NT2/D1 (cell line): ENCODE results near the gene USP11.
A peak's percentile ranks its signal among the peaks of the same experiment; 100 is the strongest.

ENCODE experiments used
- DNase-seq: peaks from one replicate; pipeline ENCODE4 v3.0.0-alpha.2; 2011; ENCODE audit warnings: low read depth, low spot score
- H3K27me3 ChIP-seq: 2 replicates; pipeline ENCODE4 v1.6.0; 2011; ENCODE audit warnings: mild to moderate bottlenecking; ENCODE audit not compliant: insufficient read length, insufficient read depth
- H3K36me3 ChIP-seq: 2 replicates; pipeline ENCODE4 v1.6.1; 2011; ENCODE audit warnings: mild to moderate bottlenecking, low read length, mixed read lengths; ENCODE audit not compliant: insufficient read depth, insufficient read length
- H3K4me1 ChIP-seq: 2 replicates; pipeline ENCODE4 v1.5.1; 2011; ENCODE audit not compliant: insufficient read depth, insufficient read length
- H3K4me3 ChIP-seq: 2 replicates; pipeline ENCODE4 v1.5.1; 2011; ENCODE audit warnings: low read depth; ENCODE audit not compliant: insufficient read length
- H3K9ac ChIP-seq: 2 replicates; pipeline ENCODE4 v1.6.0; 2011; ENCODE audit warnings: low read depth; ENCODE audit not compliant: insufficient read length
- H3K9me3 ChIP-seq: 2 replicates; pipeline ENCODE4 v1.5.1; 2011; ENCODE audit warnings: mild to moderate bottlenecking, low read length; ENCODE audit not compliant: insufficient read depth
- SUZ12 ChIP-seq: IDR thresholded peaks from 2 replicates; pipeline ENCODE4 v1.6.1; 2011; ENCODE audit not compliant: insufficient read length, insufficient read depth; ENCODE audit errors: extremely low read depth
- YY1 ChIP-seq: IDR thresholded peaks from 2 replicates; pipeline ENCODE4 v1.6.1; 2011; ENCODE audit not compliant: insufficient read length, insufficient read depth
- ZNF274 ChIP-seq: IDR thresholded peaks from 2 replicates; pipeline ENCODE4 v1.6.1; 2011; ENCODE audit warnings: mild to moderate bottlenecking, low read depth, low read length

Gene USP11

DNA sequence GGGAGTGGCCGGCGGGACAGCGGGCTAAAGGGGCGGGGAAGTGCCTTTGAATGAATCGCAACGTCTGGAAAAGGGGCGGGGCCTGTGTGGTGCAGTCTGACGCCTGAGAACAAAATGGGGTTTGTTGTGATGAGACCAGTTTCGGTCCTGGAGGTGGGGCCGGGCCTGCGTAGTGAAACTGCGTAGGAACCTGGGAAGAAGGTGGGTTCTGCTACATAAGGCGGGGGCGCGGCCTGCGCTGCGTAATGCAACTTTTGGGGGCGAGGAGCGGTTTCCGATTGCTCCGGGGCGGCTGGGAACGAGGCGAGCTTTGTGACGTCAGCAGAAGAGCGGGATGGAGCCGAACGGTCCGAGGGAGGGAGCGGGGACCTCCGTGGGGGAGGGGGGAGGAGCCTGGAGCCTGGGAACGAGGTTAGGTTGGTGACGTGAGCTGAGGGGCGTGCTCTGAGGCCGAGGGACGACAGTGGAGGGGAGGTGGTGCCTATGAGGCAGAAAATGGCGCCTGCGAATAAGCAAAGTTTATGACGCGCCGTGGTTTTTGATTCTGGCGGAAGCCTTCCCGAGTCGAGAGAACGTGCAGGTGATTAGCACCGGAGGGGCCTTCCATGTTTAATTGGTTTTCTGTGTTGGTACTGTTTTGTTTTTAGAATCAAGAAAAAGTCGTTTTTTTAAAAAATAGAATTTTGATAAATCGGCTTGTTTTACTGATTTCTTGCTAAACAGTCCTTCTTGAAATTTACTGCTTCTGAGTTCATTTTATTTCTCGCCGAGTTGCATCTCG lies 714 bp downstream of the USP11 start:
- H3K4me1 ChIP-seq, result peaks cover 5% of the 10 kb centered on the region
- H3K9me3 ChIP-seq, result no peaks in the 10 kb centered on the region
- H3K36me3 ChIP-seq, result peaks cover 21% of the 10 kb centered on the region
- no peaks in the 10 kb centered on the region for H3K27me3 ChIP-seq
- peak overlapping the region; percentile 86 for H3K4me3 ChIP-seq
- TF ChIP-seq SUZ12 (no peak), YY1 (peak; percentile 60)
- H3K9ac ChIP-seq, result peak overlapping the region; percentile 94
- peak; percentile 88 for DNase-seq

DNA sequence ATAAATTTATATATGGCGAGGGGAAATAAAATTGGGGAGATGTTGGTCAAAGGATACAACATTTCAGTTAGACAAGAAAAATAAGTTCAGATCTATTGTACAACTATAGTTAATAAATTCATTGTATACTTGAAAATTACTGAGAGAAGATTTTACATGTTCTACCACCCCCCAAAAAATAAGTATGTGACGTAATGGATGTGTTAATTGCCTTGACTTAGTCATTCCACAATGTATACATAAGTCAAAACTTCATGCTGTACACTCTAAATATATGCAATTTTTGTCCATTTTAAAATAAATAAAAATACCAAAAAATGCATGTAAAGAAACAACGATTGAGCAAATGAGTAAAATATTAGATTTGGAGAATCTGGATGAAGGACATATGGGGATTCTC lies 1.8 kb downstream of the USP11 start:
- Histone ChIP-seq H3K4me1 (peaks cover 5% of the 10 kb centered on the region), H3K27me3 (no peaks in the 10 kb centered on the region), H3K9ac (no peak overlapping the region), H3K36me3 (peaks cover 17% of the 10 kb centered on the region), H3K4me3 (no peak overlapping the region), H3K9me3 (no peaks in the 10 kb centered on the region)
- TF ChIP-seq SUZ12, result no peak
- no peak for DNase-seq

GRCh38 chrX:47235691-47236103 lies 2.9 kb downstream of the USP11 start:
- TF ChIP-seq YY1 (no peak), ZNF274 (no peak), SUZ12 (no peak)
- Histone ChIP-seq H3K9me3 (no peaks in the 10 kb centered on the region), H3K4me3 (no peak overlapping the region), H3K9ac (no peak overlapping the region), H3K4me1 (peaks cover 5% of the 10 kb centered on the region), H3K27me3 (no peaks in the 10 kb centered on the region), H3K36me3 (peaks cover 19% of the 10 kb centered on the region)
- no peak for DNase-seq

DNA sequence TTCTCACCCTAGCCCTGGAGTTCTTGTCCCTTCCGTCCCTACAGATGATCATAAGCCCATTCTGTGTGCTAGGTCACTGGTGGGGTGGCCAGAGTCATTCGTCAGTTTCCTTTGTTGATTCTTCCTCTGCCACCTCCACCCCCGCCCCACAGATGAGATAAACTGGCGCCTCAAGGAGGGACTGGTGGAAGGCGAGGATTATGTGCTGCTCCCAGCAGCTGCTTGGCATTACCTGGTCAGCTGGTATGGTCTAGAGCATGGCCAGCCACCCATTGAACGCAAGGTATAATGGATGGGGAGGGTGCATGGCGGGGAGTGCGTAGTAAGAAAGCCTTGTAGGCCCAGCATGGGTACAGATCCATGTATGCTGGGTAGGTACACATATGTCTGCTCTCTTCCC lies 6.4 kb downstream of the USP11 start:
- no peak for TF ChIP-seq ZNF274
- TF ChIP-seq YY1, result no peak
- TF ChIP-seq SUZ12, result no peak
- no peaks in the 10 kb centered on the region for H3K27me3 ChIP-seq
- peaks cover 49% of the 10 kb centered on the region for H3K36me3 ChIP-seq
- no peak for DNase-seq
- peaks cover 2% of the 10 kb centered on the region for H3K4me1 ChIP-seq
- H3K9me3 ChIP-seq, result no peaks in the 10 kb centered on the region
- no peak overlapping the region for H3K4me3 ChIP-seq
- H3K9ac ChIP-seq, result no peak overlapping the region

- Histone ChIP-seq H3K27me3 (no peaks in the 10 kb centered on the region), H3K9me3 (no peaks in the 10 kb centered on the region)
- no peak for DNase-seq
Measured at GRCh38 chrX:47239898-47240545, 7.2 kb downstream of the USP11 start.

DNA sequence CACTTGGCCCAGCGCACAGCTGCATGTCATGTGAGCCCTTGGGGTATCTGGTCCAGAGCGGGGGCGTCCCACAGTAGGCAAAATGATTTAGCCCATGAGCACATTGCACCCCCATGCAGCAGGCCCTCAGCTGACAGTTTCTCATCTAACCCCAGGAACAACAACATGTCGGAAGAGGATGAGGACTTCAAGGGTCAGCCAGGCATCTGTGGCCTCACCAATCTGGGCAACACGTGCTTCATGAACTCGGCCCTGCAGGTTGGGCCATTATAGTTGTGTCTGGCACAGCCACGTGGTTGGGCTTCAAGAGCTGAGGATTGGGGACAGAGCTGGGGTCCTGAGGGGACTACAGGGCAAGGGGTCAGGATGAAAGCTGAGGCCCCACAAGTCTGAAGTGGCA lies 7.8 kb downstream of the USP11 start:
- Histone ChIP-seq H3K36me3 (peaks cover 61% of the 10 kb centered on the region), H3K4me1 (peaks cover under 1% of the 10 kb centered on the region)

More at GRCh38 chrX:47239898-47240545, 7.2 kb downstream of the USP11 start:
- H3K36me3 ChIP-seq, result peaks cover 57% of the 10 kb centered on the region
- H3K4me1 ChIP-seq, result peaks cover 2% of the 10 kb centered on the region
- TF ChIP-seq SUZ12 (no peak), YY1 (no peak), ZNF274 (no peak)
- no peak overlapping the region for H3K9ac ChIP-seq
- no peak overlapping the region for H3K4me3 ChIP-seq

GRCh38 chrX:47241201-47242011 lies 8.6 kb downstream of the USP11 start:
- Histone ChIP-seq H3K36me3 (peaks cover 68% of the 10 kb centered on the region), H3K27me3 (no peaks in the 10 kb centered on the region), H3K4me1 (no peaks in the 10 kb centered on the region), H3K9me3 (no peaks in the 10 kb centered on the region), H3K9ac (no peak overlapping the region), H3K4me3 (no peak overlapping the region)
- TF ChIP-seq YY1 (no peak), SUZ12 (no peak), ZNF274 (no peak)
- no peak for DNase-seq

More for the DNA sequence above, 7.8 kb downstream of the USP11 start:
- no peaks in the 10 kb centered on the region for H3K9me3 ChIP-seq
- H3K9ac ChIP-seq, result no peak overlapping the region
- DNase-seq, result no peak
- TF ChIP-seq SUZ12, result no peak
- no peak for TF ChIP-seq YY1
- no peak for TF ChIP-seq ZNF274
- H3K27me3 ChIP-seq, result no peaks in the 10 kb centered on the region
- H3K4me3 ChIP-seq, result no peak overlapping the region
